ENCODE data around the gene ZNF775.

The ZNF775 gene

DNA sequence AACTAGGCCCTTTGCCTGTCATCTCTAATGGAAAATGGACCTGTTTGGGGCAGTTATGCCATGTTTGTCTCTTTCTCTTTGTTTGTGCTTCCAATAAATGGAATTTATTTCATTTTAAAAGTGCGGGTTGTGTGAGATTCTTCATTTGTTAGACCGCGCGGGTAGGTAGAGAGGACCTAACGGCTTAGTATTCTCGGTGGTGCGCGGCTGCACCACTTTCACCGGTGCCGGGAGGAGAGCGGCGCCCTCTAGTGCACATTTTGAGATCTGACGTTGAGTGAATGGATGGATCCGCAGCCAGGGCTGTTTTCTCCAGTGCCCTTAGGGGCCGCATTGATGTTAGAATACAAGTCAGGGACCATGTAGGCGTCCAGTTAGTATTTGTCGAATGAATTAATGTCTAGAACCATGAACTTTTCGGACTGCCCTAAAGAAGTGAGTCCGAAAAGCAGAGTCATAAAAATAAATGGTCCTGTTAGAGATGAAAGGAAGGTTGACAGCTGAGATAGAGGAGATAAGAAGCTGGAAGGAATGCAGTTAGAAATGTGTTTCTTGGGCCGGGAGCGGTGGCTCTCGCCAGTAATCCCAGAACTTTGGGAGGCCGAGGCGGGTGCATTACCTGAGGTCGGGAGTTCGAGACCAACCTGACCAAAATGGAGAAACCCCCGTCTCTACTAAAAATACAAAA is 42.0 kb downstream of the ZNF775 start:
- no peak overlapping the region for H3K27ac ChIP-seq
- no peak for TF ChIP-seq ZFX (IDR thresholded peaks at IDR 0.05; ENCODE audit: borderline replicate concordance)
- TF ChIP-seq, protein P1, sequence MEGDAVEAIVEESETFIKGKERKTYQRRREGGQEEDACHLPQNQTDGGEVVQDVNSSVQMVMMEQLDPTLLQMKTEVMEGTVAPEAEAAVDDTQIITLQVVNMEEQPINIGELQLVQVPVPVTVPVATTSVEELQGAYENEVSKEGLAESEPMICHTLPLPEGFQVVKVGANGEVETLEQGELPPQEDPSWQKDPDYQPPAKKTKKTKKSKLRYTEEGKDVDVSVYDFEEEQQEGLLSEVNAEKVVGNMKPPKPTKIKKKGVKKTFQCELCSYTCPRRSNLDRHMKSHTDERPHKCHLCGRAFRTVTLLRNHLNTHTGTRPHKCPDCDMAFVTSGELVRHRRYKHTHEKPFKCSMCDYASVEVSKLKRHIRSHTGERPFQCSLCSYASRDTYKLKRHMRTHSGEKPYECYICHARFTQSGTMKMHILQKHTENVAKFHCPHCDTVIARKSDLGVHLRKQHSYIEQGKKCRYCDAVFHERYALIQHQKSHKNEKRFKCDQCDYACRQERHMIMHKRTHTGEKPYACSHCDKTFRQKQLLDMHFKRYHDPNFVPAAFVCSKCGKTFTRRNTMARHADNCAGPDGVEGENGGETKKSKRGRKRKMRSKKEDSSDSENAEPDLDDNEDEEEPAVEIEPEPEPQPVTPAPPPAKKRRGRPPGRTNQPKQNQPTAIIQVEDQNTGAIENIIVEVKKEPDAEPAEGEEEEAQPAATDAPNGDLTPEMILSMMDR (IDR thresholded peaks at IDR 0.05): peak; percentile 100

DNA sequence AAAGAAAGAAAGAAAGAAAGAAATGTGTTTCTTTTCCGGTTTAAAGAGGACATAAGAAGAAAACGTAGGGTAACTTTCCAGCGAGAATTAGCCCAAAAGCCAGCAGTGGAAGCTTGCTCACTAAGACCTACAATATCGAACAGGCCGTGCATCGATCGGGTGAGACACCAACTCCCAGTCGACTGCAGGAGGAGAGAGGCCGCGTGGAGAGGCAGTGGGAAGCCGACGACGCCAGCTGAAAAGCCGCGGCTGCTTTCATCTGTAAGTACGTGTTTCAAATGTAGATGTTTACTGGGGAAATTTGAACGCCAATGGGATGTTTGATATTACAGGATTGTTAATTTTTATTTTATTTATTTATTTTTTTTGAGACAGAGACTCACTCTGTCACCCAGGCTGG is 42.7 kb downstream of the ZNF775 start:
- no peak overlapping the region for H3K27ac ChIP-seq
- TF ChIP-seq, protein P1 (IDR thresholded peaks at IDR 0.05): no peak
- TF ChIP-seq ZFX (IDR thresholded peaks at IDR 0.05; ENCODE audit: borderline replicate concordance): no peak

DNA sequence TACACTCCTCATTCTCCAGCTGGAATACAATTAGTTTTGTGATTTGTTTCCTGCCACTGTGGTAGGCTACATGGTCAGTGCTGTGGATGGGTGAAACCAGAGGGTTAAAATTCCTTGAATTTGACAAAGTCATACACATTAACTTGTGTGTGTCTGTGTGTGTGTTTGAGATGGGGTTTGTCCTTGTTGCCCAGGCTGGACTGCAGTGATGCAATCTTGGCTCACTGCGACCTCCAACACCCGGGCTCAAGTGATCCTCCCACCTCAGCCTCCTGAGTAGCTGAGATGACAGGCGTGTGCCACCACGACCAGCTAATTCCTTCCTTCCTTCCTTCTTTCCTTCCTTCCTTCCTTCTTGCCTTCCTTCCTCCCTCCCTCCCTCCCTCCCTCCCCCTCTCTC is 46.5 kb downstream of the ZNF775 start:
- H3K27ac ChIP-seq: no peak overlapping the region
- no peak for TF ChIP-seq ZFX (IDR thresholded peaks at IDR 0.05; ENCODE audit: borderline replicate concordance)
- TF ChIP-seq, protein P1 (IDR thresholded peaks at IDR 0.05): no peak

DNA sequence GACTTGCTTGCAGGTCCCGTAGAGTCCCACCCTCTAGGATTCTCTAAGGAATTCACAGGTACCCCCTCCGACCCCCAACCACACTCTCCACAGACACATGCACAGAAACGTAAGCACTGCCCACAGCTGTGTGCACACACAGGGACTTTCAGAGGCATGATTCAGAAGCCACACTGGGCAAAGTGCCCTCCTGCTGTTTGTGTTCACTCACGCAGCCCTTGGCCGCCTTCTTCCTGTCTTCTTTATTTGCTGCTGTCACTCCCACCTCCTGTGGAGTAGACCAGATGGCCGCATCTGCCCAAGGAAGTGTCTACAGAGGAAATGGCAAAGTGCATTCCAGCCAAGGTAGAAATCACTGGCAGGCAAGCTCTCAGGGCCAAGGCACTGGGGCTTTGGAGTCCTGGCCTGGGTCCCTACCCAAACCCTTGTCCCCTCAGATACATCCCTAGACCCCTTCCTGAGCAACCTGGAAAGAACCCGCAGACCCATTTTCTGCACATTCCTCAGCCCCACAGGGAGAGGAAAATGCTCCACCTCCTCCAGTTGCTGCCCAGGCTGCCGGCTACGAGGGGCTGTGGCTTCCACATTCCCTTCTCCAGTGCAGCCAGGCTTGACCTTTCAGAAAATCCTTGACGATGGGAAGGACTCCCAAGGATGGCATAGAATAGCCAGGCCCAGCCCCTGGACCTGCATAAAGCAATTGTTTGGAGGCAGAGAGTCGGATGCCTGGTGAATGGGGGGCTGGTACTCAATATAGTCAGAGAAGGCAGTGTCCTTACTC is 49.7 kb downstream of the ZNF775 start:
- H3K27ac ChIP-seq: no peak overlapping the region
- no peak for TF ChIP-seq ZFX (IDR thresholded peaks at IDR 0.05; ENCODE audit: borderline replicate concordance)
- TF ChIP-seq, protein P1 (IDR thresholded peaks at IDR 0.05): no peak

DNA sequence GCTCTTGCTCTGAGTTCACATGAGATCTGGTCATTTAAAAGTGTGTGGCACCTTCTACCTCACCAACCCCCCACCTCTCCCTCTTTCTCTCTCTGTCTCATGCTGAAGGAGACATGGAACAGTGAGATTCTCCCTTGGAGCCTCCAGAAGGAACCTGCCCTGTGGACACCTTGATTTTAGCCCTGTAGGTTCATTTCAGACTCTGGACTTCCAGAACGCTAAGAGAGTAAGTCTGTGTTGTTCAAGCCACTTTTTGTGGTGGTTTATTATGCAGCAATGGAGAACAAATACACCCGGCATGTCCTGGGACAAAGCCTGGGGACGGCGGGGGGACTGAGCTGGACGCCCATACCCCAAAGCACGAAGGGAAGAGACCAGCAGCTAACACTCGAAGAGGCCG is 50.6 kb downstream of the ZNF775 start:
- no peak overlapping the region for H3K27ac ChIP-seq
- TF ChIP-seq, protein P1 (IDR thresholded peaks at IDR 0.05): no peak
- no peak for TF ChIP-seq ZFX (IDR thresholded peaks at IDR 0.05; ENCODE audit: borderline replicate concordance)

DNA sequence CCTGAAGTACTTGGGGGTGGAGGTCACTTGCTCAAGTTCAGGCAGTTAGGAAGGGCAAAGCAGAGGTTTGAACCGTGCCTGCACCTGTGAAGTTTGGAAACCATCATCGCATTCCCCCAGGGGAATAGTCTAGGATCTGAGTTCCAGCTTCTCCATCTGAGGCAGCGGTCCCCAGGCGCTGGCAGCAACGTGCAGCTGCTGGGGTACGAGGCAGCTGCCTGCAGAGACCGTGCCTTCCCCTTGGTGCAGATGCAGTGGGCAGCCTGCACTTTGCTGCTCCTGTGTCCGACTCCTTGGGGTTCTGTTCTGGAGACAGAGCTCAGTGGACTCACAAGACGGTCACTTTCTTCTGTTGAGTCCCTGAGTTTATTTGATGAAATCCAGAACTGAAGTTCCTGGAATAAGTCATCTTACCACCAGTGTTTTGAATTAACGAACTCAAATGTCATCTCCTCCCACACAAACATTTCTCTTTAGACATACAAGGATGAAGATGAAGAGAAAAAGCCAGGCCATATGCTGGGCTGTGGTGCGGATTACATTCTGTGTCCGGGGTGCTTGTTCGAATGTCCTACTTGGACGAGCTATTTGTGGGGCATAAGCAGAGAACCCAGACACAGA is 51.4 kb downstream of the ZNF775 start:
- no peak overlapping the region for H3K27ac ChIP-seq
- TF ChIP-seq ZFX (IDR thresholded peaks at IDR 0.05; ENCODE audit: borderline replicate concordance): no peak
- TF ChIP-seq, protein P1 (IDR thresholded peaks at IDR 0.05): no peak

Measured in 22Rv1 (cell line).